Tibial nerve (tissue), 4 donors: ENCODE measurements around the gene SLC40A1.

ENCODE experiments used
- EP300 ChIP-seq, 2 donors: sonication (generic); formaldehyde crosslinking; IDR thresholded peaks; one replicate each; pipeline ENCODE4 v1.6.1; 2017; ENCODE audit warnings: antibody characterized with exemption in 2 of 2, mild to moderate bottlenecking in 1 of 2
- TF ChIP-seq, protein P1 (sequence below), 5 experiments: fragments of 200-600 bp in 3 of 5; fragments of 450-650 bp in 2 of 5; sonication (generic) in 3 of 5; IDR thresholded peaks; one replicate each; pipeline ENCODE4 v1.5.1; 2016 to 2019; ENCODE audit warnings: antibody characterized with exemption in 5 of 5, mild to moderate bottlenecking in 3 of 5, moderate library complexity in 2 of 5

DNA sequence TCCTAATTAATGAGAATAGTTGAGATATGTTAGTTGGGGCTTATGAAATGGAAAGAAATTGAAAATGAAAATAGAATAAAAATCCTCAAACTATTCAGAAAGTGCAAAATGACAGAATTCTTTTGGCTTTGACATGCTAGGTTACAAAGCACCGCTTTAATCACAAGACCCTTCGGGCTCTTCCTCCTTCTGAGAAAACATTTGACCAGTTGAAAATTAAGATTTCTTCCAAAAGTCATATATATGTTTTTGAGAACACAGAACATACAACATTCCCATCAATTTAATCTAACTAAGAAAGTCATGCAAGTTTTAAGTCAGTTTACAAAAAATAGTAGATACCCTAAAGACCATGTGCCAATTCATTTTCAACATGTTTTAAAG lies 2.2 kb upstream of the SLC40A1 start:
- TF ChIP-seq, protein P1, sequence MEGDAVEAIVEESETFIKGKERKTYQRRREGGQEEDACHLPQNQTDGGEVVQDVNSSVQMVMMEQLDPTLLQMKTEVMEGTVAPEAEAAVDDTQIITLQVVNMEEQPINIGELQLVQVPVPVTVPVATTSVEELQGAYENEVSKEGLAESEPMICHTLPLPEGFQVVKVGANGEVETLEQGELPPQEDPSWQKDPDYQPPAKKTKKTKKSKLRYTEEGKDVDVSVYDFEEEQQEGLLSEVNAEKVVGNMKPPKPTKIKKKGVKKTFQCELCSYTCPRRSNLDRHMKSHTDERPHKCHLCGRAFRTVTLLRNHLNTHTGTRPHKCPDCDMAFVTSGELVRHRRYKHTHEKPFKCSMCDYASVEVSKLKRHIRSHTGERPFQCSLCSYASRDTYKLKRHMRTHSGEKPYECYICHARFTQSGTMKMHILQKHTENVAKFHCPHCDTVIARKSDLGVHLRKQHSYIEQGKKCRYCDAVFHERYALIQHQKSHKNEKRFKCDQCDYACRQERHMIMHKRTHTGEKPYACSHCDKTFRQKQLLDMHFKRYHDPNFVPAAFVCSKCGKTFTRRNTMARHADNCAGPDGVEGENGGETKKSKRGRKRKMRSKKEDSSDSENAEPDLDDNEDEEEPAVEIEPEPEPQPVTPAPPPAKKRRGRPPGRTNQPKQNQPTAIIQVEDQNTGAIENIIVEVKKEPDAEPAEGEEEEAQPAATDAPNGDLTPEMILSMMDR (IDR thresholded peaks at IDR 0.05) = no peak
- TF ChIP-seq EP300 (IDR thresholded peaks at IDR 0.05) = no peak
